Stimulated activated CD8-positive, alpha-beta memory T cell treated with anti-CD3 and anti-CD28 coated beads, Interleukin-15, amount 100 ng/mL, for 48 hours (primary cell): ENCODE data around the gene TMEM128.
A peak's percentile ranks its signal among the peaks of the same experiment; 100 is the strongest.
"Not testable (repeated sequence)": the region's sequence is repeated elsewhere in the genome, so short reads cannot be mapped to it uniquely, and the experiment has no call there.

ENCODE experiments used
- DNase-seq, 2 donors: peaks; one replicate each; pipeline ENCODE4 v3.0.0-alpha.2; 2020; ENCODE audit warnings: low read depth in 2 of 2

TMEM128 gene, protein sequence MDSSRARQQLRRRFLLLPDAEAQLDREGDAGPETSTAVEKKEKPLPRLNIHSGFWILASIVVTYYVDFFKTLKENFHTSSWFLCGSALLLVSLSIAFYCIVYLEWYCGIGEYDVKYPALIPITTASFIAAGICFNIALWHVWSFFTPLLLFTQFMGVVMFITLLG

DNA sequence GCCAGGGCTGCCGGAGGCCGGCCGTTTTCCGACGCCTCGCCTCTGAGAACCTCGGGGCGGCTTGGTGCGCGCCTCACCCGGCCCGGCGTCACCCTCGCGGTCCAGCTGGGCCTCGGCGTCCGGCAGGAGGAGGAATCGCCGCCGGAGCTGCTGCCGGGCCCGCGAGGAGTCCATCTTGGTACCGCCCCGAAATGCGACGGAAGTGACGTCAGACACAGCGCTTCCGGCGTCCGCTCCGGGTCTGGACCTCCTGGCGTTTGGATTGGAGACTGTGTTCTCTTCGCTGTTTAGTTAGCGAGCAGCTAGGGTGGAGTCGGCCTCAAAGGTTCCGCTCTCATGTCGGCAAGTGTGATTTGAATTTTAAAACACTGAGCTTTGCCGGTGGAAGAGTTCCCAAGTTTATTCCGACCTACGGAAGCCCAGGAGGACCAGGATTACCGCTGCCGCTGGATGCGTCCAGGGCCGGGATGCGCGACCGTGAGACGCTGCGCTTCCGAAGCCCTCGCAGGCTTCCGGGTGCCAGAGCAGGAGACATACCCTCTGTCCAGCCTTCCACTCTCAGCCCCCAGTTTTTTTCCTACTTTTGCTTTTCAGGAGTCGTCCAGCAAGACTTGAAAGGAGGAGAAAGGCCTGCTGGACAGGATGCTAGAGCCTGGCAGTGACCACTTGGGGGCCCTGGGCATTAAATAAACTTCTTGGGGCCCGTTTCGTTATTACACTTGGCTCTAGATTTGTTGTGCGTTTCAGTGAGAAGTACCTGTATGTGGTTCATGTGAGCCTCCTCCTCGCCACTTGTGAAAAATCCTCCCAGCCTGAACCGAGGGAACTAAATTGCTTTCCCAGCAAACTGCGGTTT lies at the start of gene TMEM128:
Gene TMEM128, minus strand, starts transcription at position 195 of the 856 bp plus-strand sequence. Its CDS starts 21 bp downstream, at position 174.
- DNase-seq = peak; percentile 86

GRCh38 chr4:4296283-4296846 lies 48.3 kb upstream of the TMEM128 start:
- no peak for DNase-seq

DNA sequence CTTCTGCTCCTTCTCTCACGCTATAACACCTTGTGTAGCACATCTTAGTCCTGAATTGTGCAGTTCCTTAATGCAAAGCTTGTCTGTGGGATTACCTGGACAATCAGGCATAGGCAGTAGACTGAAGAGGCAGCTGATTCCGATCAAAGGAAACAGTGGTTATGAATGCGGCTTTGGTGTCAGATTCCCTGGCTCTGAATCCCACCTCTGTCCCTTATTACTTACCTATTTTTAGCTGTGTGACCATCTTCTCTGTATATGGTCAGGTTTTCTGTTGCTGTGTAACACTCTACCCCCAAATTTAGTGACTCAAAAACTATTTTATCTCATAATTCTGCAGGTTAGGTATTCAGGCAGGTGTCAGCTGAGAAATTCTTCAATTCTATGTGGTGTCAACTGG lies 45.3 kb upstream of the TMEM128 start:
- DNase-seq = no peak

DNA sequence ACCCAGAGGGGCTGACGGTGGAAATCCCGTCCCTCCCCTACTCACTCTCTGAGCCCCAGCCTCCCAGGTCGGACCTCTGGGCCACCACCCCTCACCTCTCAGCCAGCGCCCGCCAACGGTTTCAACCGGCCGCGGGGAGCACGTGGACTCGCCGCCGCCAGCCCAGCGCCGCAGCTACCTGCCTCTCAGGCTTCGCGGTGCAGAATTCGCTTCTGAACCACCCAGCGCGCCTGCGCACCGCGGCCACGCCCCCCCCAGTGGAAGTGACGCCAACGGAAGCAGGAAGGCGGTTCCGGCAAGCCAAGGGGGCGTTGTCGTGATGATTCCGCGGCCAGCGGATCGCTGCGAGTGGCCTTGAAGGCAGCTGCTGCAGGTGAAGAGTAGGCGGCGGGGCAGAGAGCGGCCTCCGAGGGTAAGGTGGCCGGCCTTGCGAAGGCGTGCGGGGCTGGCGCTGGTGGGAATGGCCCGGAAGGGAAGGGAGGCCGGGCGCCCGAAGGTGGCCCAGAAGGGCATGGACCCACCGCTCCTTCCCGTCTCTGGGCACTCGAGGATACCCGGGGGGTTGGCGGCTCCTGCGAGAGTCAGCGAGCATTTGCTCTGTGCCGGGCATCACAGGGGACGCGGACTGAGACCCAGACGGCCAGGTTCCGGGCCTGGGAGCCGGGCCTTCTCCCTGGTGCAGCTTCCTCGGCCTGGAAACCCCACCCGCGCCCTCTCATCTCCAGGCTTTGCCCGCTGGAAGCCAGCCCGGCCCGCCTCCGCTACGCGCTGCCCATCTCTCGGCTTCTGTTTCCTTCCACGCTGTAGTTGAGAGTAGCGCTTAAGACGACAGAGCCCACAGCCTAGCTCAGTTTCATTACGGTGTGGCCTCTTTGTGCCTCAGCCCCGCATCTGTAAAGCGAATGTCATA lies 42.2 kb upstream of the TMEM128 start, which contains the start of the genes LYAR and ZBTB49:
Gene LYAR, minus strand, starts transcription at position 214 of the 910 bp plus-strand sequence. CDS start 6,412 bp downstream, outside the sequence.
Gene ZBTB49, plus strand, starts transcription at position 311 of the 910 bp plus-strand sequence. CDS start 9,695 bp downstream, outside the sequence.
- DNase-seq = peak; percentile 94 to 95

DNA sequence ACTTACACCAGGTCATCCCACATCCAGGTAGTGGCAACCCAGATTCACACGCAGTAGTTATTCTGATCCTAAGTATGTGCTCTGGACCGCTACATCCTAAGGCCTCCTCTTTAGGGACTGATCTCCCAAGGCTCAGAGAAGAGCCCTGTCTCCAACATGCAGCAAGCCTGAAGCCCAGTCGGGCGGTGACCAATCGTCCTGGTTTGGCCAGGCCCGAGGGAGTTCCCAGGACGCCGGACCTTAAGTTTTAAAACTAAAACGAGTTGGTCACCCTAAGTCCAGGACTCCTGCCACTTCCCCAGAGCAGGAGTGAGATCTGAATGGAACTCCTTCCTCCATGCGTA lies 41.5 kb upstream of the TMEM128 start:
- DNase-seq = no peak

DNA sequence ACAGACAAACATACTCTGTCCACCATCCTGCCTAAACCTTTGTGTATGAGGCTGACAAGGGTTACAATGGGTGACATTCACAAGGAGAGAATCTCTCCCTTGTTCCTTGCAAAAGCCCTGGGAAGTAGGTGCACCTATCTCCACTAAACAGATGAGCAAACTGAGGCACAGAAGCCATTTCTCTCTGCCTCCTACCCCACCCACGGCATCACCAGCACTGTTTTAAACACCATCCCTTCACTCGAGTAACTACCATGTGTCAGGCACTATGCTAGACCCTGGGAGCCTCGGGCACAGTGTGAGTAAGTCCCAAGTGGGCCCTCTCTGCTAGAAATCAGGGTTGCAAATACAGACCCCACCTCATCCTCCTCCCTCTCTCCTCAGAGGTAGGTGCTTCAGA lies 41.0 kb upstream of the TMEM128 start:
- no peak for DNase-seq

- DNase-seq = no peak
Measured at GRCh38 chr4:4288098-4288497, 40.1 kb upstream of the TMEM128 start.

DNA sequence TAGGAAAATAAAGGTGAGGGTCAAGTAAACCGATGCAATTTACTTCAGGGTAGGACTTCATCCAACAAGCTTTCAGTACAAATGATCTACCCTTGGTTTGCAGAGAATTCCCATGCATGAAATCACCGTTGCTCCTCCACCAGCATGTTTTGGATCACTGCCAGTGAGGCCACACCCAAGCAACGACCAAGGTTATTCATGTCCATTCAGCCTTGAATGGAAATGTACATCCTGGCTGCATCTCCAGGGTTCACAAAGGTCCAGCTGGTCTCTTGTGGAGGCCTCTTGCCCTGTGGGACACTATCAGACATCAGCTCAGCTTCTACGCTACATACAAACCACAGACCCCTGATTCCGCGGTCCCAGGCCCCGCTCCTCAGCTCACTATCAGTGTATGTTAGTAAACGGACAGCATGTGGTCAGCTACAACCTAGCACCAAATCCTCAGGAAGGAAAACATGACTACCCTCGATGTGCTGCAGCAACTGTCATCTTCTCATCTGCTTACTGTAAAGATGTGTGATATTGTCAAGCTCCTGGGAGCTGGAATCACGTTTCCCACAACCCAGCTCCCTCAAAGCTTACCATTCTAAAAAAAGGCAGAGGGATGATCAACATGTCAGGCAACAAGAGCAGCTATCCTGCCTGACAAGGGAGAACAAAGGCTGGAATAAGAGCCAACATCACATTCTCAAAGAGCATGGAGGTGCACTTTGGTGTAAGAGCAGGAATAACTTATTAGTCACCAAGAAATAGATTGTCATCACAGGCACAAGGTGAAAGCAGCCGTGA lies 37.0 kb upstream of the TMEM128 start:
- no peak for DNase-seq

GRCh38 chr4:4281787-4282186 lies 33.8 kb upstream of the TMEM128 start:
- no peak for DNase-seq

- no peak for DNase-seq
Measured at GRCh38 chr4:4277531-4277930, 29.5 kb upstream of the TMEM128 start.

DNA sequence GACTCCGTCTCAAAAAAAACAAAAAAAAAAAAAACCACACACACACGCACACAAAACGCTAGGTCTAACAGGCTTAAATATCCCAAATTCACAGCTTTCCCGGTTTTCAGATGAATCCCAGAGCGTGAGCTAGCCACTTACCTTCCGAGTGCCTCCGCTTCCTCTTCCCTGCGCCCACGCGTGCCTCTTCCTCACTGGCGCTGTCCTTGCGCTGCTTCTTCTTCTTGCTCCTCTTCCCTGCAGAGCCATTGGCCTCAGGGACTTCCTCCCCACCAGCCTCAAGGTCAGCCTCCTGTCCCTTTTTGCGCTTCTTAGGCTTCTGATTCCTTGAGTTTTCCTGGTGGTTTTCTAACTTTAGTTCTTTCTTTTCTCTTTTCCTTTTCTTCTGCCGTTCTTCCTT lies 26.2 kb upstream of the TMEM128 start:
- no peak for DNase-seq

- no peak for DNase-seq
Measured at GRCh38 chr4:4271912-4272311, 23.9 kb upstream of the TMEM128 start.

GRCh38 chr4:4270529-4270928 lies 22.5 kb upstream of the TMEM128 start:
- no peak for DNase-seq

- no peak for DNase-seq
Measured at GRCh38 chr4:4269856-4270255, 21.8 kb upstream of the TMEM128 start.

- DNase-seq = no peak
Measured at GRCh38 chr4:4269331-4269731, 21.3 kb upstream of the TMEM128 start.

GRCh38 chr4:4268776-4269175 lies 20.8 kb upstream of the TMEM128 start:
- DNase-seq = no peak

- DNase-seq = no peak
Measured at GRCh38 chr4:4267981-4268380, 20.0 kb upstream of the TMEM128 start.

- no peak for DNase-seq
Measured at GRCh38 chr4:4260185-4260751, 12.2 kb upstream of the TMEM128 start.

- no peak for DNase-seq
Measured at GRCh38 chr4:4259484-4260100, 11.6 kb upstream of the TMEM128 start.

DNA sequence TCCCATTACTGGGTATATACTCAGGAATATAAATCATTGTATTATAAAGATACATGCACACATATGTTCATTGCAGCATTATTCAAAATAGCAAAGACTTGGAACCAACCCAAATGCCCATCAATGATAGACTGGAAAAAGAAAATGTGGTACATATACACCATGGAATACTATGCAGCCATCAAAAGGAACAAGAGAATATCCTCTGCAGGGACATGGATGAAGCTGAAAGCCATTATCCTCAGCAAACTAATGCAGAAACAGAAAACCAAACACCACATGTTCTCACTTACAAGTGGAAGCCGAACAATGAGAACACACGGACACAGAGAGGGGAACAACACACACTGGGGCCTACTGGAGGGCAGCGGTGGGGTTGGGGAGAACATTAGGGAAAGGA lies 9.7 kb upstream of the TMEM128 start:
- DNase-seq = not testable (repeated sequence)
